ENCODE measurements around the gene SOX10.

Gene SOX10

DNA sequence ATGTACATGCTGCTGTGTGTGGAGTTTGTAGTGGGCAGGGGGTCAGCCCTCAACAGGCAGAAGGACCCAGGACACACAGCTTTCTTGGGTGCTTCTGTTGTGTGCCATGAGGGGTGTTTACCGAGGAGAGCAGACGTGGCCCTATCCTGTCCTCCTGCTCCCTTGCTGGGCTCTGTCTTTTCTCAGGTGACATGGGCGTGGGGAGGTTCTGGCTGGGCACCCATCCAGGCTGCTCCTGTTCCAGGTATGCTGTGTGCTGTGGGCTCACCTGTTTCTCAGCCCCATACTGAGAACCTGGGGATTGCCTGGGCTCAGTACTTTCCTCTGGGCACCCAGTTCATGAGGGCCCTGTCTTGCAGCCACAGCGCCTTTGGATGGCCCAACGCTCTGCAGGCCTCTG, 55.0 kb downstream of the SOX10 start:
- CTCF ChIA-PET, result no interaction called here
- DNase-seq (ENCODE audit: extremely low spot score), result no peak
- TF ChIP-seq PKNOX1 (IDR thresholded peaks at IDR 0.05) (no peak), SP1 (IDR thresholded peaks at IDR 0.05) (no peak), HDGF (IDR thresholded peaks at IDR 0.05; ENCODE audit: borderline replicate concordance) (no peak), FOXA1 (IDR thresholded peaks at IDR 0.05) (no peak), TARDBP (IDR thresholded peaks at IDR 0.05) (no peak), FOXM1 (IDR thresholded peaks at IDR 0.05; ENCODE audit: borderline replicate concordance) (no peak), CTBP1 (IDR thresholded peaks at IDR 0.05; ENCODE audit: borderline replicate concordance) (no peak), ARNT (IDR thresholded peaks at IDR 0.05) (no peak), SUZ12 (IDR thresholded peaks at IDR 0.05) (no peak), ELF4 (IDR thresholded peaks at IDR 0.05) (no peak), BHLHE40 (IDR thresholded peaks at IDR 0.05; ENCODE audit: borderline replicate concordance) (no peak), LEF1 (IDR thresholded peaks at IDR 0.05; ENCODE audit: borderline replicate concordance) (no peak), FOXK2 (IDR thresholded peaks at IDR 0.05) (no peak), ZNF384 (IDR thresholded peaks at IDR 0.05) (no peak), NFRKB (IDR thresholded peaks at IDR 0.05) (no peak), L3MBTL2 (conservative IDR thresholded peaks at IDR 0.05) (no peak)
- POLR2A ChIA-PET, result interaction anchor here (5.0 kb wide), 1 partner anchor 23 kb away, joined by 31 read pairs; the partner anchor contains the start of gene MICALL1

DNA sequence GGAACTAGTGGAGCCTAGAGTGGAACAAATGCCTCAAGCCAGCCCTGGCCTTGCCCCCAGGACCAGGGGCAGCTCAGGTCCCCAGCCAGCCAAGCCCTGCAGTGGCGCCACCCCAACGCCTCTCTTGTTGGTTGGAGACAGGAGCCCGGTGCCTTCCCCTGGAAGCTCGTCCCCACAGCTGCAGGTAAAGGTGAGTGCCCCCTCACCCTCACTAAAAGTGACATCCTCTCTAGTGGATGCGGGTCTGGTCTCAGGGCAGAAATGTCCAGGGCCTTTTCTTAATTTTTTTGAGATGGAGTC, 56.8 kb downstream of the SOX10 start:
- POLR2A ChIA-PET, result interaction anchor here (1.3 kb wide), 1 partner anchor 22 kb away, joined by 3 read pairs; the partner anchor contains the start of gene MICALL1
- TF ChIP-seq FOXK2 (IDR thresholded peaks at IDR 0.05) (no peak), FOXA1 (IDR thresholded peaks at IDR 0.05) (no peak), NFRKB (IDR thresholded peaks at IDR 0.05) (no peak), ELF4 (IDR thresholded peaks at IDR 0.05) (no peak), L3MBTL2 (conservative IDR thresholded peaks at IDR 0.05) (no peak), SP1 (IDR thresholded peaks at IDR 0.05) (no peak), HDGF (IDR thresholded peaks at IDR 0.05; ENCODE audit: borderline replicate concordance) (no peak), PKNOX1 (IDR thresholded peaks at IDR 0.05) (no peak), FOXM1 (IDR thresholded peaks at IDR 0.05; ENCODE audit: borderline replicate concordance) (no peak), SUZ12 (IDR thresholded peaks at IDR 0.05) (no peak), ZNF384 (IDR thresholded peaks at IDR 0.05) (no peak), BHLHE40 (IDR thresholded peaks at IDR 0.05; ENCODE audit: borderline replicate concordance) (no peak), TARDBP (IDR thresholded peaks at IDR 0.05) (no peak), LEF1 (IDR thresholded peaks at IDR 0.05; ENCODE audit: borderline replicate concordance) (no peak), ARNT (IDR thresholded peaks at IDR 0.05) (no peak), CTBP1 (IDR thresholded peaks at IDR 0.05; ENCODE audit: borderline replicate concordance) (no peak)
- CTCF ChIA-PET, result no interaction called here
- DNase-seq (ENCODE audit: extremely low spot score), result no peak

- POLR2A ChIA-PET, result interaction anchor here (1.3 kb wide), 1 partner anchor 21 kb away, joined by 3 read pairs; the partner anchor contains the start of gene MICALL1
- CTCF ChIA-PET, result no interaction called here
- TF ChIP-seq ARNT (IDR thresholded peaks at IDR 0.05), result no peak
- TF ChIP-seq SP1 (IDR thresholded peaks at IDR 0.05), result no peak
- TF ChIP-seq NFRKB (IDR thresholded peaks at IDR 0.05), result no peak
- no peak for TF ChIP-seq FOXK2 (IDR thresholded peaks at IDR 0.05)
- TF ChIP-seq LEF1 (IDR thresholded peaks at IDR 0.05; ENCODE audit: borderline replicate concordance), result no peak
- no peak for TF ChIP-seq FOXM1 (IDR thresholded peaks at IDR 0.05; ENCODE audit: borderline replicate concordance)
- TF ChIP-seq L3MBTL2 (conservative IDR thresholded peaks at IDR 0.05), result no peak
- TF ChIP-seq ZNF384 (IDR thresholded peaks at IDR 0.05), result no peak
- TF ChIP-seq FOXA1 (IDR thresholded peaks at IDR 0.05), result no peak
- TF ChIP-seq CTBP1 (IDR thresholded peaks at IDR 0.05; ENCODE audit: borderline replicate concordance), result no peak
- TF ChIP-seq TARDBP (IDR thresholded peaks at IDR 0.05), result no peak
- no peak for TF ChIP-seq PKNOX1 (IDR thresholded peaks at IDR 0.05)
- no peak for TF ChIP-seq HDGF (IDR thresholded peaks at IDR 0.05; ENCODE audit: borderline replicate concordance)
- DNase-seq (ENCODE audit: extremely low spot score), result no peak
Observed at GRCh38 chr22:37926771-37927636, 57.4 kb downstream of the SOX10 start.

GRCh38 chr22:37926358-37926757, 58.0 kb downstream of the SOX10 start:
- DNase-seq (ENCODE audit: extremely low spot score), result no peak
- no peak for TF ChIP-seq HDGF (IDR thresholded peaks at IDR 0.05; ENCODE audit: borderline replicate concordance)
- no peak for TF ChIP-seq ZNF384 (IDR thresholded peaks at IDR 0.05)
- no peak for TF ChIP-seq NFRKB (IDR thresholded peaks at IDR 0.05)
- no peak for TF ChIP-seq LEF1 (IDR thresholded peaks at IDR 0.05; ENCODE audit: borderline replicate concordance)
- TF ChIP-seq FOXM1 (IDR thresholded peaks at IDR 0.05; ENCODE audit: borderline replicate concordance), result no peak
- no peak for TF ChIP-seq FOXA1 (IDR thresholded peaks at IDR 0.05)
- TF ChIP-seq FOXK2 (IDR thresholded peaks at IDR 0.05), result no peak
- no peak for TF ChIP-seq SP1 (IDR thresholded peaks at IDR 0.05)
- no peak for TF ChIP-seq ELF4 (IDR thresholded peaks at IDR 0.05)
- TF ChIP-seq SUZ12 (IDR thresholded peaks at IDR 0.05), result no peak
- TF ChIP-seq PKNOX1 (IDR thresholded peaks at IDR 0.05), result no peak
- TF ChIP-seq ARNT (IDR thresholded peaks at IDR 0.05), result no peak
- TF ChIP-seq CTBP1 (IDR thresholded peaks at IDR 0.05; ENCODE audit: borderline replicate concordance), result no peak
- TF ChIP-seq BHLHE40 (IDR thresholded peaks at IDR 0.05; ENCODE audit: borderline replicate concordance), result no peak
- POLR2A ChIA-PET, result no interaction called here
- CTCF ChIA-PET, result no interaction called here

- CTCF ChIA-PET, result no interaction called here
- DNase-seq (ENCODE audit: extremely low spot score), result no peak
- TF ChIP-seq FOXM1 (IDR thresholded peaks at IDR 0.05; ENCODE audit: borderline replicate concordance) (no peak), ELF4 (IDR thresholded peaks at IDR 0.05) (no peak), ARNT (IDR thresholded peaks at IDR 0.05) (no peak), PKNOX1 (IDR thresholded peaks at IDR 0.05) (no peak), HDGF (IDR thresholded peaks at IDR 0.05; ENCODE audit: borderline replicate concordance) (no peak), SP1 (IDR thresholded peaks at IDR 0.05) (no peak), LEF1 (IDR thresholded peaks at IDR 0.05; ENCODE audit: borderline replicate concordance) (no peak), FOXK2 (IDR thresholded peaks at IDR 0.05) (no peak), ZNF384 (IDR thresholded peaks at IDR 0.05) (no peak), NFRKB (IDR thresholded peaks at IDR 0.05) (no peak), FOXA1 (IDR thresholded peaks at IDR 0.05) (no peak), BHLHE40 (IDR thresholded peaks at IDR 0.05; ENCODE audit: borderline replicate concordance) (no peak), TARDBP (IDR thresholded peaks at IDR 0.05) (no peak), CTBP1 (IDR thresholded peaks at IDR 0.05; ENCODE audit: borderline replicate concordance) (no peak), SUZ12 (IDR thresholded peaks at IDR 0.05) (no peak), L3MBTL2 (conservative IDR thresholded peaks at IDR 0.05) (no peak)
- POLR2A ChIA-PET, result no interaction called here
Observed at GRCh38 chr22:37925767-37926166, 58.6 kb downstream of the SOX10 start.

All from HEK293T (cell line).